Neural progenitor cell (in vitro differentiated cells): ENCODE data around the gene LAMTOR5. TPM values are rescaled to one million over a fixed set of nuclear protein-coding genes. Genes with fewer than 3 reads are reported as not detected.
"Not testable (repeated sequence)": the region's sequence is repeated elsewhere in the genome, so short reads cannot be mapped to it uniquely, and the experiment has no call there.

ENCODE experiments used
- DNase-seq: peaks from one replicate; pipeline ENCODE4 v3.0.0-alpha.2; 2016; ENCODE audit warnings: low spot score
- H2AFZ ChIP-seq: fragments of 200-600 bp; sonication (generic); replicated peaks from 2 replicates; pipeline ENCODE4 v1.6.1; 2016; ENCODE audit warnings: antibody characterized with exemption
- H3F3A ChIP-seq: fragments of 200-600 bp; sonication (generic); 2 replicates; pipeline ENCODE4 v1.6.1; 2016; ENCODE audit warnings: antibody characterized with exemption, low read depth
- H3K27ac ChIP-seq: fragments of 200-600 bp; sonication (generic); 2 replicates; pipeline ENCODE4 v1.5.1; 2016; ENCODE audit warnings: mild to moderate bottlenecking
- H3K27me3 ChIP-seq: fragments of 200-600 bp; sonication (generic); 2 replicates; pipeline ENCODE4 v1.6.1; 2016; ENCODE audit warnings: mild to moderate bottlenecking, moderate library complexity
- H3K36me3 ChIP-seq: fragments of 200-600 bp; sonication (generic); 2 replicates; pipeline ENCODE4 v1.5.1; 2016
- H3K4me1 ChIP-seq: fragments of 200-600 bp; sonication (generic); 2 replicates; pipeline ENCODE4 v1.6.1; 2016; ENCODE audit warnings: mixed run types
- H3K4me2 ChIP-seq: fragments of 200-600 bp; sonication (generic); 2 replicates; pipeline ENCODE4 v1.6.1; 2016
- H3K4me3 ChIP-seq: fragments of 200-600 bp; sonication (generic); 2 replicates; pipeline ENCODE4 v1.5.1; 2016
- H3K79me2 ChIP-seq: fragments of 200-600 bp; sonication (generic); 2 replicates; pipeline ENCODE4 v1.6.1; 2016; ENCODE audit warnings: low read depth
- H3K9ac ChIP-seq: fragments of 200-600 bp; sonication (generic); 2 replicates; pipeline ENCODE4 v1.6.1; 2016
- H3K9me3 ChIP-seq: fragments of 200-600 bp; sonication (generic); 2 replicates; pipeline ENCODE4 v1.5.1; 2016; ENCODE audit warnings: low read depth
- H4K20me1 ChIP-seq: fragments of 200-600 bp; sonication (generic); 2 replicates; pipeline ENCODE4 v1.6.1; 2016; ENCODE audit warnings: low read depth
- H3K27ac Mint-ChIP-seq: 3 replicates; pipeline ENCODE4 v1.8.0; 2021; ENCODE audit warnings: mixed read lengths
- H3K27me3 Mint-ChIP-seq: 2 replicates; pipeline ENCODE4 v1.8.0; 2022; ENCODE audit warnings: low read depth, mild to moderate bottlenecking, inconsistent platforms, moderate library complexity, mixed read lengths; ENCODE audit not compliant: insufficient read depth
- H3K36me3 Mint-ChIP-seq: 3 replicates; pipeline ENCODE4 v1.8.0; 2021; ENCODE audit warnings: mixed read lengths
- H3K4me1 Mint-ChIP-seq: 3 replicates; pipeline ENCODE4 v1.8.0; 2021; ENCODE audit warnings: mixed read lengths
- H3K4me3 Mint-ChIP-seq: 3 replicates; pipeline ENCODE4 v1.8.0; 2021; ENCODE audit warnings: mild to moderate bottlenecking, moderate library complexity, mixed read lengths
- H3K9me3 Mint-ChIP-seq: 3 replicates; pipeline ENCODE4 v1.8.0; 2020; ENCODE audit warnings: mixed read lengths
- EZH2 ChIP-seq: fragments of 200-600 bp; sonication (generic); IDR thresholded peaks from 2 replicates; pipeline ENCODE4 v1.6.1; 2017; ENCODE audit warnings: antibody characterized with exemption, mild to moderate bottlenecking, moderate library complexity
- EZH2phosphoT487 ChIP-seq: fragments of 200-600 bp; sonication (generic); IDR thresholded peaks from 2 replicates; pipeline ENCODE4 v1.6.1; 2017; ENCODE audit warnings: antibody characterized with exemption
- total RNA-seq: library from RNA; depleted of rRNA; stranded (reverse); fragments of >200 nt; gene quantifications from 2 replicates; pipeline ENCODE4 v1.2.3, GENCODE V29; 2015; ENCODE audit warnings: low replicate concordance
- TF ChIP-seq, protein P1 (sequence below): fragments of 200-600 bp; sonication (generic); IDR thresholded peaks from 2 replicates; pipeline ENCODE4 v1.5.1; 2017; ENCODE audit warnings: antibody characterized with exemption, mild to moderate bottlenecking

Gene LAMTOR5
- total RNA-seq, 1 donor from 2014 or later, result 46.8 TPM

DNA sequence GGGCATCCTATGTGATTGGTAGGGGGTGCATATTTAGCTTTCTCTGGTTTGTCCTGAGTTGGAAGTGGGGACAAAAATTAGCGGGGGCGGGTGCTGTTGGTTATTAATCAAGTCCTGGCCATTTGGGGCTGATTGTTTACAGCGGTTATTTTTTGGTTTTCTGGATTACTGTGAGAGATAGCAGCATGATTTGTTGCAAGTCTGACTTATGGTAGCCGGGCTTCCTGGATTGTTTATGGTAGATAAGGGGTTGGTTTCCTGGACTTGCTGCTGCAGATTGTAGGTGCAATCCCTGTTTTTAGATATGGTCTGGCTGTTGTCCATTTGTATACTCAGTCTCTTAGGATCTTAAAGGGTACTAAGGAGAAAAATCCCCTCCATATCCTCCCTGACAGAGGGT lies 31.4 kb upstream of the LAMTOR5 start:
- no peak overlapping the region for H3K27ac ChIP-seq
- H3K9ac ChIP-seq, result no peak overlapping the region
- H3K4me3 Mint-ChIP-seq, result no peak overlapping the region
- H3K9me3 ChIP-seq, result no peaks in the 10 kb centered on the region
- no peak overlapping the region for H3K4me3 ChIP-seq
- no peaks in the 10 kb centered on the region for H3K36me3 ChIP-seq
- no peaks in the 10 kb centered on the region for H3K9me3 Mint-ChIP-seq
- H3K4me1 ChIP-seq, result peaks cover 4% of the 10 kb centered on the region
- no peak overlapping the region for H2AFZ ChIP-seq
- H4K20me1 ChIP-seq, result no peaks in the 10 kb centered on the region
- no peaks in the 10 kb centered on the region for H3K27me3 ChIP-seq
- H3K36me3 Mint-ChIP-seq, result no peaks in the 10 kb centered on the region
- DNase-seq, result no peak
- no peak overlapping the region for H3K4me2 ChIP-seq
- TF ChIP-seq EZH2phosphoT487 (no peak), EZH2 (no peak)
- TF ChIP-seq, protein P1, sequence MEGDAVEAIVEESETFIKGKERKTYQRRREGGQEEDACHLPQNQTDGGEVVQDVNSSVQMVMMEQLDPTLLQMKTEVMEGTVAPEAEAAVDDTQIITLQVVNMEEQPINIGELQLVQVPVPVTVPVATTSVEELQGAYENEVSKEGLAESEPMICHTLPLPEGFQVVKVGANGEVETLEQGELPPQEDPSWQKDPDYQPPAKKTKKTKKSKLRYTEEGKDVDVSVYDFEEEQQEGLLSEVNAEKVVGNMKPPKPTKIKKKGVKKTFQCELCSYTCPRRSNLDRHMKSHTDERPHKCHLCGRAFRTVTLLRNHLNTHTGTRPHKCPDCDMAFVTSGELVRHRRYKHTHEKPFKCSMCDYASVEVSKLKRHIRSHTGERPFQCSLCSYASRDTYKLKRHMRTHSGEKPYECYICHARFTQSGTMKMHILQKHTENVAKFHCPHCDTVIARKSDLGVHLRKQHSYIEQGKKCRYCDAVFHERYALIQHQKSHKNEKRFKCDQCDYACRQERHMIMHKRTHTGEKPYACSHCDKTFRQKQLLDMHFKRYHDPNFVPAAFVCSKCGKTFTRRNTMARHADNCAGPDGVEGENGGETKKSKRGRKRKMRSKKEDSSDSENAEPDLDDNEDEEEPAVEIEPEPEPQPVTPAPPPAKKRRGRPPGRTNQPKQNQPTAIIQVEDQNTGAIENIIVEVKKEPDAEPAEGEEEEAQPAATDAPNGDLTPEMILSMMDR, result no peak
- H3F3A ChIP-seq, result no peaks in the 10 kb centered on the region
- H3K4me1 Mint-ChIP-seq, result peaks cover 20% of the 10 kb centered on the region
- H3K79me2 ChIP-seq, result no peaks in the 10 kb centered on the region
- no peak overlapping the region for H3K27ac Mint-ChIP-seq
- H3K27me3 Mint-ChIP-seq, result peaks cover 9% of the 10 kb centered on the region

DNA sequence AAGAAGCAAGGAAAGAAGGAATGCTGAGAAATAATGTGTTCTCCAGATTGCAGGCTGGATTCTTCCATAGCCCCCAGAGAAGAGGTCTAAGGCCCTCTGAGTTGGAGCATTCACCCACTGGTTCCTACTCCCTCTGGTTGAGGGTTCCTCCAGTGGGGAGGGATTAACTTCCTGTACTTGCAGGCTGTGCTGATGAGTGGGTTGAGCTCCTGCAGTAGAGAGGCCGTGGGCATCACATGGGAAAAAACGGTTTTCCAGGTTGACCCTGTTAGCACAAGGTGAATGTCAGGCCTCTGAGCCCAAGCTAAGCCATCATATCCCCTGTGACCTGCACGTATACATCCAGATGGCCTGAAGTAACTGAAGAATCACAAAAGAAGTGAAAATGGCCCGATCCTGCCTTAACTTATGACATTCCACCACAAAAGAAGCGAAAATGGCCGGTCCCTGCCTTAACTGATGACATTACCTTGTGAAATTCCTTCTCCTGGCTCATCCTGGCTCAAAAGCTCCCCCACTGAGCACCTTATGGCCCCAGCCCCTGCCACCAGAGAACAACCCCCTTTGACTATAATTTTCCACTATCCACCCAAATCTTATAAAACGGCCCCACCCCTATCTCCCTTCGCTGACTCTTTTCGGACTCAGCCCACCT lies 30.3 kb upstream of the LAMTOR5 start:
- H3K4me1 Mint-ChIP-seq, result peaks cover 28% of the 10 kb centered on the region
- H3K79me2 ChIP-seq, H3F3A ChIP-seq, H3K4me2 ChIP-seq, H3K27me3 Mint-ChIP-seq, H3K27me3 ChIP-seq, H3K36me3 Mint-ChIP-seq, H3K4me3 ChIP-seq, H3K9me3 Mint-ChIP-seq, H3K36me3 ChIP-seq, H3K27ac Mint-ChIP-seq, H3K9me3 ChIP-seq, H2AFZ ChIP-seq, DNase-seq, H3K9ac ChIP-seq, H3K27ac ChIP-seq, H3K4me3 Mint-ChIP-seq, H4K20me1 ChIP-seq: not testable (repeated sequence)
- peaks cover 11% of the 10 kb centered on the region for H3K4me1 ChIP-seq

DNA sequence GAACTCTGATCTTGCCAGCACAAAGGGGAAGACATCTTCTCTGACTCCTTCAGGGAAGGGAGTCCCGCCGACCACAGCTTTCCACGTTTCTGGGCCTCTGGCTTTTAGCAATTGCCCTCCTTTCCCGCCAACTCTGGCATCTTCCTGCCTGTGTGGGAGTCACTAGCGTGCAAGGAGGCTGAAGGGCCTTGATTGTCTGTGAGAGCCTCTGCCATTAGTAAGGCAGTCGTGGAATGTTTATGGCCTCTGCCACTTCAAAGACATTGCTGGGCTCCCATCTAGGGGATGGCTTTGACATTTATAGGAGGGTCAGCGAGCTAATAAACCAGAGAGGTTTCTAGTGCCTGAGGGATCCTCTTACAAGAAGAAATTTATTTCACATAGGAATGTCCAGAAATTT lies 29.1 kb upstream of the LAMTOR5 start:
- H3K27ac ChIP-seq, result no peak overlapping the region
- no peak overlapping the region for H3K4me3 Mint-ChIP-seq
- no peak for DNase-seq
- H3K79me2 ChIP-seq, result no peaks in the 10 kb centered on the region
- no peaks in the 10 kb centered on the region for H3K9me3 Mint-ChIP-seq
- no peak overlapping the region for H3K27ac Mint-ChIP-seq
- H3F3A ChIP-seq, result no peaks in the 10 kb centered on the region
- H3K9ac ChIP-seq, result no peak overlapping the region
- H3K36me3 ChIP-seq, result no peaks in the 10 kb centered on the region
- no peak overlapping the region for H3K4me2 ChIP-seq
- H3K36me3 Mint-ChIP-seq, result no peaks in the 10 kb centered on the region
- H3K27me3 ChIP-seq, result no peaks in the 10 kb centered on the region
- no peaks in the 10 kb centered on the region for H3K9me3 ChIP-seq
- H4K20me1 ChIP-seq, result no peaks in the 10 kb centered on the region
- peaks cover 11% of the 10 kb centered on the region for H3K4me1 ChIP-seq
- H3K4me3 ChIP-seq, result no peak overlapping the region
- TF ChIP-seq EZH2phosphoT487, result no peak
- TF ChIP-seq, protein P1, result no peak
- no peak overlapping the region for H2AFZ ChIP-seq
- peaks cover 32% of the 10 kb centered on the region for H3K4me1 Mint-ChIP-seq
- peaks cover 8% of the 10 kb centered on the region for H3K27me3 Mint-ChIP-seq

DNA sequence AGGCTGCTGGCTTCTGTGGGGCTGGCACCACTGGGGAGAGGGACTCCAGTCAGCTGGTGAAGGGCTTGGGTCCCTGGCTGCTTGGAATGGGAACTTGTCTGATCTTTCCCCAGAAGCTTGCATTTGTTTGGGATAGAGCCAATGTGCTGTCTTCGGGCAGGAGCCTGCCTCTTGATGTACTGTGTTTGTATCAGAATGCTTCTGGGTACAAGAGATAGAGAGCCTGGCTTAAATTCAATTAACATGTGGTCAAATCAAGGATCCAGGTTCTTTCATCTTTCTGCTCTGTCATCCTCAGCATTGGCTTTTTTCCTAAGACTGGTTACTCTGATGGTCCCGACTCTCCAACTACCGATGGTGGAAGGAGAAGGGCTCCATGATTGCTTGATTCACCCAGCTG lies 27.5 kb upstream of the LAMTOR5 start:
- peaks cover 34% of the 10 kb centered on the region for H3K4me1 Mint-ChIP-seq
- peaks cover 5% of the 10 kb centered on the region for H3K27me3 Mint-ChIP-seq
- no peak for TF ChIP-seq EZH2
- no peak for TF ChIP-seq EZH2phosphoT487
- TF ChIP-seq, protein P1, result no peak
- no peaks in the 10 kb centered on the region for H3K36me3 Mint-ChIP-seq
- Histone ChIP-seq H3F3A (no peaks in the 10 kb centered on the region), H3K4me1 (peaks cover 11% of the 10 kb centered on the region), H3K27ac (no peak overlapping the region), H3K27me3 (no peaks in the 10 kb centered on the region), H3K4me3 (no peak overlapping the region), H3K4me2 (no peak overlapping the region), H3K36me3 (no peaks in the 10 kb centered on the region), H3K79me2 (no peaks in the 10 kb centered on the region), H3K9ac (no peak overlapping the region), H4K20me1 (no peaks in the 10 kb centered on the region), H3K9me3 (no peaks in the 10 kb centered on the region), H2AFZ (no peak overlapping the region)
- H3K27ac Mint-ChIP-seq, result no peak overlapping the region
- no peak overlapping the region for H3K4me3 Mint-ChIP-seq
- no peaks in the 10 kb centered on the region for H3K9me3 Mint-ChIP-seq
- DNase-seq, result no peak
